DMS79 (cell line): Measurements from ENCODE around the gene PSMB8.

Source experiments
- DNase-seq: peaks from one replicate; lab custom pipeline; 2025; lab: John Stamatoyannopoulos, UW

Gene PSMB8

GRCh38 chr6:32855467-32856174 is 11.8 kb upstream of the PSMB8 start:
- DNase-seq = no peak

GRCh38 chr6:32854376-32855178 is 10.7 kb upstream of the PSMB8 start:
- DNase-seq = peak; percentile 5

GRCh38 chr6:32853541-32854375 is 9.9 kb upstream of the PSMB8 start, which contains the start of the genes PSMB9 and TAP1:
Gene PSMB9, plus strand, starts transcription at chr6:32854192. Its CDS starts 38 bp downstream, at chr6:32854230.
Gene TAP1, minus strand, starts transcription at chr6:32853704. Its CDS starts 68 bp downstream, at chr6:32853636.
- DNase-seq = peak; percentile 48

- peak; percentile 17 for DNase-seq
These were observed 9.1 kb upstream of the PSMB8 start for GRCh38 chr6:32852844-32853540.

GRCh38 chr6:32852018-32852843 is 8.4 kb upstream of the PSMB8 start:
- DNase-seq = no peak

GRCh38 chr6:32851025-32851424 is 7.2 kb upstream of the PSMB8 start:
- no peak for DNase-seq

- no peak for DNase-seq
These were observed 5.3 kb upstream of the PSMB8 start for GRCh38 chr6:32849126-32849525.

GRCh38 chr6:32847795-32848194 is 3.9 kb upstream of the PSMB8 start:
- no peak for DNase-seq

- no peak for DNase-seq
These were observed 3.2 kb upstream of the PSMB8 start for GRCh38 chr6:32847004-32847403.

GRCh38 chr6:32845384-32845884 is 1.6 kb upstream of the PSMB8 start:
- DNase-seq = no peak

- DNase-seq = no peak
These were observed 1.1 kb upstream of the PSMB8 start for GRCh38 chr6:32844839-32845383.

- peak; percentile 49 for DNase-seq
These were observed 392 bp downstream of the PSMB8 start for GRCh38 chr6:32843331-32843978.

GRCh38 chr6:32842690-32843089 is 1.2 kb downstream of the PSMB8 start:
- DNase-seq = no peak

GRCh38 chr6:32842021-32842650 is 1.7 kb downstream of the PSMB8 start:
- DNase-seq = no peak

GRCh38 chr6:32840604-32841246 is 3.1 kb downstream of the PSMB8 start:
- DNase-seq = no peak

GRCh38 chr6:32839356-32839755 is 4.5 kb downstream of the PSMB8 start:
- no peak for DNase-seq

- DNase-seq = peak; percentile 65
These were observed 5.5 kb downstream of the PSMB8 start, which contains the start of gene TAP2 for GRCh38 chr6:32838114-32838958. Gene TAP2, minus strand, starts transcription at chr6:32838739. Its CDS starts 506 bp downstream, at chr6:32838233.

GRCh38 chr6:32837651-32838113 is 6.2 kb downstream of the PSMB8 start:
- DNase-seq = no peak
